ENCODE measurements around the gene CHCHD3.

Gene CHCHD3

DNA sequence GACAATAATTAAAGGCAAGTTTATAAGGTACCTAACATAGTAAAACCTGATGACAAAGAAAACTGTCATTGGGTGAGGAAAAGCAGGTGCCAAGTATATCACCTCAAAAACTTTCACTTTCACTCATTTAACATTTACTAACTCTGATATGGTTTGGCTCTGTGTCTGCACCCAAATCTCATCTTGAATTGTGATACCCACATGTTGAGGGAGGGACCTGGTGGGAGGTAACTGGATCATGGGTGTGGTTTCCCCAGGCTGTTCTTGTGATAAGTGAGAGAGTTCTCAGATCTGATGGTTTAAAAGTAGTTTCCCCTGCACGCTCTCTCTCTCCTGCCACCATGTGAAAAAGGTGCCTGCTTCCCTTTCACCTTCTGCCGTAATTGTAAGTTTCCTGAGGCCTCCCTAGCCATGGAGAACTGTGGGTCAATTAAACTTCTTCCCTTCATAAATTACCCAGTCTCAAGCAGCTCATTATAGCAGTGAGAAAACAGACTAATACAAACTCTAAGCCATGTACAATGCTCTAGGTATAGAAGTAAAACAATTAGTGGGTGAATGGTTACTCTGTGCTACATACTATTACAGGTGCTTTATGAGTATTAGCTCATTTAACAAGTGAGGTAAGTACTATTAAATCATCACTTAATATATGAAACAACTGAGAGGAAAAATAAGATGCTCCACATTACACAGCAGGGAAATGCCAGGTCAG, 199.0 kb downstream of the CHCHD3 start:
- in situ Hi-C loops (cut with MboI; ENCODE audit: low pct_unique_long_range_greater_than_20kb, low sequenced_read_pairs, unreplicated experiment) = no loop called here
- TF ChIP-seq, protein P1, sequence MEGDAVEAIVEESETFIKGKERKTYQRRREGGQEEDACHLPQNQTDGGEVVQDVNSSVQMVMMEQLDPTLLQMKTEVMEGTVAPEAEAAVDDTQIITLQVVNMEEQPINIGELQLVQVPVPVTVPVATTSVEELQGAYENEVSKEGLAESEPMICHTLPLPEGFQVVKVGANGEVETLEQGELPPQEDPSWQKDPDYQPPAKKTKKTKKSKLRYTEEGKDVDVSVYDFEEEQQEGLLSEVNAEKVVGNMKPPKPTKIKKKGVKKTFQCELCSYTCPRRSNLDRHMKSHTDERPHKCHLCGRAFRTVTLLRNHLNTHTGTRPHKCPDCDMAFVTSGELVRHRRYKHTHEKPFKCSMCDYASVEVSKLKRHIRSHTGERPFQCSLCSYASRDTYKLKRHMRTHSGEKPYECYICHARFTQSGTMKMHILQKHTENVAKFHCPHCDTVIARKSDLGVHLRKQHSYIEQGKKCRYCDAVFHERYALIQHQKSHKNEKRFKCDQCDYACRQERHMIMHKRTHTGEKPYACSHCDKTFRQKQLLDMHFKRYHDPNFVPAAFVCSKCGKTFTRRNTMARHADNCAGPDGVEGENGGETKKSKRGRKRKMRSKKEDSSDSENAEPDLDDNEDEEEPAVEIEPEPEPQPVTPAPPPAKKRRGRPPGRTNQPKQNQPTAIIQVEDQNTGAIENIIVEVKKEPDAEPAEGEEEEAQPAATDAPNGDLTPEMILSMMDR (IDR thresholded peaks at IDR 0.05; ENCODE audit: extremely low read depth, insufficient read depth, missing control alignments) = no peak
- no peak for DNase-seq (ENCODE audit: low spot score)

DNA sequence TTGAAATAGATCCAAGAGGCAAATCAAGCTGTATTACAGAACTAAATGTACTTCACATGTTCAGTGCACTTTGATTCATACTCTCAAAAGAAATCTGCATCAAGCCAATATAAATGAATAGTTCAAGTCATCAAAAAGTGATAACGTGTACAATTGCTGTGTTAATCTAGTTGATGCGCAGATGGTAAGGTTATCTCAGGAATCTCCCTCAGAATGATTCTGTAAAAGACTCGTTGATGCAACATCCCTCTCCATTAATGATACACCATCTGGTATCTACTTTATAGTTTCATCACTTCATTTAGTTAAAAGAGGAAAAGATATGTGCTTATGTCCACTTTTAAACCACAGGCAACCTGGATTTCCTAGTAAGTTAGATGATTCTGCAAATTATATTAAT, 200.6 kb downstream of the CHCHD3 start:
- in situ Hi-C loops (cut with MboI; ENCODE audit: low pct_unique_long_range_greater_than_20kb, low sequenced_read_pairs, unreplicated experiment) = no loop called here
- no peak for DNase-seq (ENCODE audit: low spot score)
- TF ChIP-seq, protein P1 (IDR thresholded peaks at IDR 0.05; ENCODE audit: extremely low read depth, insufficient read depth, missing control alignments) = no peak

DNA sequence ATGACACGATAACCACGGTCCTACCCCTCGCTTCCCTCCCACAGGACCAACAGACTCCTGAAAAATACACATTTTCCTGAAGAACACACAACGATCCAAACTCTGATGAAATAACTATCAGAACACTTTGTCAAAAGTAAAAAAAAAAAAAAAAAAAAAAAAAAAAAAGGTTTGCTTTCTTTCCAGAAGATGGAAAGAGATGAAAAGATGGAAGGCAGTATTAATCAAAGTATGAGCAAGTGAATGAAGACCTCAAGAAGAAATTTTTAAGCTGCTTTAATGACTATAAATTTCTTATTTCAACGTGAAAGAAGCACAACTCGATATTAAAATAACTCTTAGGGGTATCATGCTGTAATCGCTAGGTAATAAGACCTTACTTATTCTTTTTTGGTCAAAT, 202.3 kb downstream of the CHCHD3 start:
- TF ChIP-seq, protein P1 (IDR thresholded peaks at IDR 0.05; ENCODE audit: extremely low read depth, insufficient read depth, missing control alignments) = no peak
- in situ Hi-C loops (cut with MboI; ENCODE audit: low pct_unique_long_range_greater_than_20kb, low sequenced_read_pairs, unreplicated experiment) = no loop called here
- no peak for DNase-seq (ENCODE audit: low spot score)

DNA sequence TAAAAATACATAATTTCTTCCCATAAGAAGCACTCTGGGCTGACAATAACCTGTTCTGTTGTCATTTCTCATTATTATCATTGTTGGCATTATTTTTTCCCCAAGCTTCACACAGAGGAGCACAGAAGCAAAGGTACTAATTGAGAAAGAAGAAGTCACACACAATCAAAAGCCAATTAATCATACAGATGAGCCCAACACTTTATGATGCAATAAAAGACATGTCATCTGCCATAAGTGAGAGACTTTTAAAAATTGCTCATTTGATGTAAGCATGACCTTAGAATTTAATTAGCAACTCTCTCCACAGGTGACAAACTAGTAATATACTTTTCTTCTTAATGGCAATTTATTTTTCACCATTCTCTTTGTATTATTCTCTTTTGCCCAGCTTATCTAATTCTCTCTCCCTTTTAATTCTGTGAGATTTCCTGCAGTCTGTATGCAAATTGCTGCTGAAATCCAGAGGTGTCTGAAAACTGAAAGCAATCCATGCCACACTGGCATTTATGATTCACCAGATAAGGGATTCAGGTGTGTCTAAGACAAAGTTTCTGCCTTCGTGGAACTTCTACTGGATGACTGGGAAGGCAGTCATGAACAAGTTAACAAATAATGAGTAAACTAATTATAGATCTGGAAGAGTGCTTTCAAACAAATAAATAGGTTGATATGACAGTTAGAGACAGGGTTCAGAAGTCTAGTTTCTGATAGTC, 203.5 kb downstream of the CHCHD3 start:
- in situ Hi-C loops (cut with MboI; ENCODE audit: low pct_unique_long_range_greater_than_20kb, low sequenced_read_pairs, unreplicated experiment) = no loop called here
- DNase-seq (ENCODE audit: low spot score) = no peak
- TF ChIP-seq, protein P1 (IDR thresholded peaks at IDR 0.05; ENCODE audit: extremely low read depth, insufficient read depth, missing control alignments) = no peak

DNA sequence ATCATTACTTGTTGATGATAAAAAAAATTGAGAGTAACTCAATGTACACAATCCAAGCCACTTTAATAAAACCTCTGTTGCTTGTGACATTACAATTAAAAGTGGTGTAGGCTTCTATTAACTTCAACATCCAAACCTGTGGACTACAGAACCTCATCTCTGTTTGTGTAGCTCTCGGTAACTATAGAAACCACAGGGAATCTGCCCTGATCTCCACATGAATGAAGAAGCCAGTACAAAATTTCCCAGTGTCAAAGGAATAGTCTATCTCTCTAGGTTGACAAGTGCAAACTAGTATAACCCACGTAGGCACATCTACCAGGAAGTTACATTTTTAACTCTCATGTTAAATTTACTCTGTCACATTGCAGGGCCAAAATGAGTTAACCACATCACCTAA, 204.3 kb downstream of the CHCHD3 start:
- TF ChIP-seq, protein P1 (IDR thresholded peaks at IDR 0.05; ENCODE audit: extremely low read depth, insufficient read depth, missing control alignments) = no peak
- DNase-seq (ENCODE audit: low spot score) = no peak
- in situ Hi-C loops (cut with MboI; ENCODE audit: low pct_unique_long_range_greater_than_20kb, low sequenced_read_pairs, unreplicated experiment) = no loop called here

DNA sequence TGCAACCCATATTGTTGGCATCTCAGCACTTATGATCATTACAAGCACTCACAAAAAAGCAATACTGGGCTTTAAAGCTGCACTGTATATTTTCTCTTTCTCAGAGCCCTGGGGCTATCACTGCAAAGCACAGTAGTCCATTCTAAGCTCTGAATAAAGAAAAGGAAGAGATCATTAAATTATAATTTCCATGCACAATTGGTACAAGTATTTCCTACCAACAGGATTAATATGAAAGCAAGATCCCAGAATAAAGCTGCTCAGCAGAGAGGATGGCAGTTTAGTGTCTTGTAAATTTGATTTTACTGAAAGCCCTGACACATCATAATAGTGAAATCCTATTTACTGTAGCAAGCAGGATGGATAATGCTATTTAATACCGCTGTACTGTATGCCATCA, 205.3 kb downstream of the CHCHD3 start:
- DNase-seq (ENCODE audit: low spot score) = no peak
- TF ChIP-seq, protein P1 (IDR thresholded peaks at IDR 0.05; ENCODE audit: extremely low read depth, insufficient read depth, missing control alignments) = no peak
- in situ Hi-C loops (cut with MboI; ENCODE audit: low pct_unique_long_range_greater_than_20kb, low sequenced_read_pairs, unreplicated experiment) = no loop called here

All from GM13977 (cell line).